Neural progenitor cell (in vitro differentiated cells): ENCODE measurements around the gene ZC3H18. TPM values are rescaled to one million over a fixed set of nuclear protein-coding genes. Genes with fewer than 3 reads are reported as not detected.

ENCODE experiments used
- DNase-seq: peaks from one replicate; pipeline ENCODE4 v3.0.0-alpha.2; 2016; ENCODE audit warnings: low spot score
- H2AFZ ChIP-seq: fragments of 200-600 bp; sonication (generic); replicated peaks from 2 replicates; pipeline ENCODE4 v1.6.1; 2016; ENCODE audit warnings: antibody characterized with exemption
- H3F3A ChIP-seq: fragments of 200-600 bp; sonication (generic); 2 replicates; pipeline ENCODE4 v1.6.1; 2016; ENCODE audit warnings: antibody characterized with exemption, low read depth
- H3K27ac ChIP-seq: fragments of 200-600 bp; sonication (generic); 2 replicates; pipeline ENCODE4 v1.5.1; 2016; ENCODE audit warnings: mild to moderate bottlenecking
- H3K27me3 ChIP-seq: fragments of 200-600 bp; sonication (generic); 2 replicates; pipeline ENCODE4 v1.6.1; 2016; ENCODE audit warnings: mild to moderate bottlenecking, moderate library complexity
- H3K36me3 ChIP-seq: fragments of 200-600 bp; sonication (generic); 2 replicates; pipeline ENCODE4 v1.5.1; 2016
- H3K4me1 ChIP-seq: fragments of 200-600 bp; sonication (generic); 2 replicates; pipeline ENCODE4 v1.6.1; 2016; ENCODE audit warnings: mixed run types
- H3K4me2 ChIP-seq: fragments of 200-600 bp; sonication (generic); 2 replicates; pipeline ENCODE4 v1.6.1; 2016
- H3K4me3 ChIP-seq: fragments of 200-600 bp; sonication (generic); 2 replicates; pipeline ENCODE4 v1.5.1; 2016
- H3K79me2 ChIP-seq: fragments of 200-600 bp; sonication (generic); 2 replicates; pipeline ENCODE4 v1.6.1; 2016; ENCODE audit warnings: low read depth
- H3K9ac ChIP-seq: fragments of 200-600 bp; sonication (generic); 2 replicates; pipeline ENCODE4 v1.6.1; 2016
- H3K9me3 ChIP-seq: fragments of 200-600 bp; sonication (generic); 2 replicates; pipeline ENCODE4 v1.5.1; 2016; ENCODE audit warnings: low read depth
- H4K20me1 ChIP-seq: fragments of 200-600 bp; sonication (generic); 2 replicates; pipeline ENCODE4 v1.6.1; 2016; ENCODE audit warnings: low read depth
- H3K27ac Mint-ChIP-seq: 3 replicates; pipeline ENCODE4 v1.8.0; 2021; ENCODE audit warnings: mixed read lengths
- H3K27me3 Mint-ChIP-seq: 2 replicates; pipeline ENCODE4 v1.8.0; 2022; ENCODE audit warnings: low read depth, mild to moderate bottlenecking, inconsistent platforms, moderate library complexity, mixed read lengths; ENCODE audit not compliant: insufficient read depth
- H3K36me3 Mint-ChIP-seq: 3 replicates; pipeline ENCODE4 v1.8.0; 2021; ENCODE audit warnings: mixed read lengths
- H3K4me1 Mint-ChIP-seq: 3 replicates; pipeline ENCODE4 v1.8.0; 2021; ENCODE audit warnings: mixed read lengths
- H3K4me3 Mint-ChIP-seq: 3 replicates; pipeline ENCODE4 v1.8.0; 2021; ENCODE audit warnings: mild to moderate bottlenecking, moderate library complexity, mixed read lengths
- H3K9me3 Mint-ChIP-seq: 3 replicates; pipeline ENCODE4 v1.8.0; 2020; ENCODE audit warnings: mixed read lengths
- CTCF ChIP-seq: fragments of 200-600 bp; sonication (generic); IDR thresholded peaks from 2 replicates; pipeline ENCODE4 v1.5.1; 2017; ENCODE audit warnings: antibody characterized with exemption, mild to moderate bottlenecking
- EZH2 ChIP-seq: fragments of 200-600 bp; sonication (generic); IDR thresholded peaks from 2 replicates; pipeline ENCODE4 v1.6.1; 2017; ENCODE audit warnings: antibody characterized with exemption, mild to moderate bottlenecking, moderate library complexity
- EZH2phosphoT487 ChIP-seq: fragments of 200-600 bp; sonication (generic); IDR thresholded peaks from 2 replicates; pipeline ENCODE4 v1.6.1; 2017; ENCODE audit warnings: antibody characterized with exemption
- total RNA-seq: library from RNA; depleted of rRNA; stranded (reverse); fragments of >200 nt; gene quantifications from 2 replicates; pipeline ENCODE4 v1.2.3, GENCODE V29; 2015; ENCODE audit warnings: low replicate concordance

Gene ZC3H18
- total RNA-seq, 1 donor from 2014 or later: 24.2 TPM

DNA sequence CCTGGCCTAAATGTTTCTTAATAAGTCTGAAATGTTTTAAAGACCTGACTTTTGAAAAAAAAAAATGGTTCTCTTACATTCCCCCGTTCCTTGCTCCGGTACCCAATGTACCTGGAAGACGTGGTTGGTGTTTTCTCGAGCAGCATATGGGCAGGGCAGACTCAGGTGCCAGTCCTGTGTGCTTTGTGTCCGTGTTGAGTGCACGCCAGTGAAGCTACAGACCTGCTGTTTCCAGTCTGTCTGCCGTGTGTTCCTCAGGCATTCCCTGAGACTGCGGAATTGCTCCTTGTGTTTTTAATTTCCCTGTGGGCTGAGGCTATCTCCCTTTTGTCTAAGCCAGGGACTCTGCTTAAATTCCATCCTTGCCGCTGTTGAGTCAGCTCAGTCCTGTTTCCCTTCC lies 56.4 kb downstream of the ZC3H18 start:
- Histone ChIP-seq H3K27ac (no peak overlapping the region), H3K4me2 (no peak overlapping the region), H3K27me3 (no peaks in the 10 kb centered on the region), H3K4me3 (no peak overlapping the region), H3K9ac (no peak overlapping the region), H3K9me3 (no peaks in the 10 kb centered on the region), H2AFZ (no peak overlapping the region), H3K4me1 (no peaks in the 10 kb centered on the region), H3K79me2 (no peaks in the 10 kb centered on the region), H3F3A (peaks cover 6% of the 10 kb centered on the region), H3K36me3 (no peaks in the 10 kb centered on the region), H4K20me1 (peaks cover 9% of the 10 kb centered on the region)
- Mint-ChIP-seq H3K4me1 (no peaks in the 10 kb centered on the region), H3K9me3 (no peaks in the 10 kb centered on the region), H3K27ac (no peak overlapping the region), H3K4me3 (no peak overlapping the region), H3K36me3 (peaks cover 10% of the 10 kb centered on the region), H3K27me3 (peaks cover 2% of the 10 kb centered on the region)
- no peak for TF ChIP-seq EZH2phosphoT487
- no peak for TF ChIP-seq EZH2
- TF ChIP-seq CTCF: no peak
- no peak for DNase-seq

GRCh38 chr16:88627531-88628411 lies 57.6 kb downstream of the ZC3H18 start:
- H3K4me1 ChIP-seq: no peaks in the 10 kb centered on the region
- Mint-ChIP-seq H3K4me1 (no peaks in the 10 kb centered on the region), H3K27ac (no peak overlapping the region), H3K27me3 (peaks cover 2% of the 10 kb centered on the region), H3K9me3 (no peaks in the 10 kb centered on the region), H3K4me3 (no peak overlapping the region), H3K36me3 (peaks cover 11% of the 10 kb centered on the region)
- peaks cover 10% of the 10 kb centered on the region for H3F3A ChIP-seq
- H3K79me2 ChIP-seq: no peaks in the 10 kb centered on the region
- H3K4me3 ChIP-seq: no peak overlapping the region
- H3K4me2 ChIP-seq: no peak overlapping the region
- TF ChIP-seq CTCF (no peak), EZH2 (no peak), EZH2phosphoT487 (no peak)
- no peaks in the 10 kb centered on the region for H3K36me3 ChIP-seq
- no peaks in the 10 kb centered on the region for H3K9me3 ChIP-seq
- H3K27ac ChIP-seq: no peak overlapping the region
- no peaks in the 10 kb centered on the region for H3K27me3 ChIP-seq
- peaks cover 9% of the 10 kb centered on the region for H4K20me1 ChIP-seq
- no peak for DNase-seq
- H3K9ac ChIP-seq: no peak overlapping the region
- H2AFZ ChIP-seq: no peak overlapping the region

GRCh38 chr16:88628512-88628974 lies 58.3 kb downstream of the ZC3H18 start:
- Histone ChIP-seq H3K9ac (no peak overlapping the region), H3K9me3 (no peaks in the 10 kb centered on the region), H3K36me3 (no peaks in the 10 kb centered on the region), H3K79me2 (no peaks in the 10 kb centered on the region), H3F3A (peaks cover 16% of the 10 kb centered on the region), H4K20me1 (peaks cover 13% of the 10 kb centered on the region), H3K4me3 (no peak overlapping the region), H3K27me3 (no peaks in the 10 kb centered on the region), H2AFZ (no peak overlapping the region), H3K27ac (peak overlapping the region; percentile 29), H3K4me1 (no peaks in the 10 kb centered on the region), H3K4me2 (no peak overlapping the region)
- peaks cover 5% of the 10 kb centered on the region for H3K27me3 Mint-ChIP-seq
- H3K4me1 Mint-ChIP-seq: no peaks in the 10 kb centered on the region
- peaks cover 7% of the 10 kb centered on the region for H3K36me3 Mint-ChIP-seq
- H3K4me3 Mint-ChIP-seq: no peak overlapping the region
- peak; percentile 66 for TF ChIP-seq CTCF
- TF ChIP-seq EZH2phosphoT487: no peak
- H3K27ac Mint-ChIP-seq: no peak overlapping the region
- DNase-seq: peak; percentile 72
- no peaks in the 10 kb centered on the region for H3K9me3 Mint-ChIP-seq
